HG02588 (cell line): Measurements from ENCODE around the gene OLFM3.

Source experiments
- ATAC-seq: cut with Tn5 transposase; IDR thresholded peaks from one replicate; pipeline ENCODE4 v1.9.1; 2021; ENCODE audit warnings: mild to moderate bottlenecking, moderate library complexity; ENCODE audit not compliant: unreplicated experiment

Gene OLFM3

GRCh38 chr1:101852936-101853335 lies 143.8 kb downstream of the OLFM3 start:
- no peak for ATAC-seq

- no peak for ATAC-seq
These were observed 147.4 kb downstream of the OLFM3 start for GRCh38 chr1:101849356-101849755.

- no peak for ATAC-seq
These were observed 149.1 kb downstream of the OLFM3 start for GRCh38 chr1:101847626-101848025.

- no peak for ATAC-seq
These were observed 149.9 kb downstream of the OLFM3 start for GRCh38 chr1:101846820-101847219.

GRCh38 chr1:101843160-101843559 lies 153.6 kb downstream of the OLFM3 start:
- ATAC-seq, result no peak

- no peak for ATAC-seq
These were observed 154.9 kb downstream of the OLFM3 start for GRCh38 chr1:101841824-101842223.

- ATAC-seq, result no peak
These were observed 160.7 kb downstream of the OLFM3 start for GRCh38 chr1:101835988-101836387.

- no peak for ATAC-seq
These were observed 163.4 kb downstream of the OLFM3 start for GRCh38 chr1:101833312-101833711.

- ATAC-seq, result no peak
These were observed 170.3 kb downstream of the OLFM3 start for GRCh38 chr1:101826416-101826815.

GRCh38 chr1:101820071-101820470 lies 176.7 kb downstream of the OLFM3 start:
- ATAC-seq, result no peak

GRCh38 chr1:101816262-101816661 lies 180.5 kb downstream of the OLFM3 start:
- ATAC-seq, result no peak

- no peak for ATAC-seq
These were observed 198.3 kb downstream of the OLFM3 start for GRCh38 chr1:101798417-101798816.

GRCh38 chr1:101797722-101798121 lies 199.0 kb downstream of the OLFM3 start:
- no peak for ATAC-seq

GRCh38 chr1:101781201-101781831 lies 215.4 kb downstream of the OLFM3 start:
- ATAC-seq, result no peak

- no peak for ATAC-seq
These were observed 227.2 kb downstream of the OLFM3 start for GRCh38 chr1:101769520-101769919.

GRCh38 chr1:101757985-101758384 lies 238.7 kb downstream of the OLFM3 start:
- no peak for ATAC-seq

GRCh38 chr1:101756411-101756810 lies 240.3 kb downstream of the OLFM3 start:
- ATAC-seq, result no peak
